NCI-H2107 treated with DMSO at 0.1 percent for 48 hours (cell line): ENCODE results near the gene DALRD3.
"Not testable (repeated sequence)": the region's sequence is repeated elsewhere in the genome, so short reads cannot be mapped to it uniquely, and the experiment has no call there.

ENCODE experiments used
- DNase-seq: peaks from one replicate; lab custom pipeline; 2025; ENCODE audit not compliant: unreplicated experiment; lab: John Stamatoyannopoulos, UW

DALRD3 gene

DNA sequence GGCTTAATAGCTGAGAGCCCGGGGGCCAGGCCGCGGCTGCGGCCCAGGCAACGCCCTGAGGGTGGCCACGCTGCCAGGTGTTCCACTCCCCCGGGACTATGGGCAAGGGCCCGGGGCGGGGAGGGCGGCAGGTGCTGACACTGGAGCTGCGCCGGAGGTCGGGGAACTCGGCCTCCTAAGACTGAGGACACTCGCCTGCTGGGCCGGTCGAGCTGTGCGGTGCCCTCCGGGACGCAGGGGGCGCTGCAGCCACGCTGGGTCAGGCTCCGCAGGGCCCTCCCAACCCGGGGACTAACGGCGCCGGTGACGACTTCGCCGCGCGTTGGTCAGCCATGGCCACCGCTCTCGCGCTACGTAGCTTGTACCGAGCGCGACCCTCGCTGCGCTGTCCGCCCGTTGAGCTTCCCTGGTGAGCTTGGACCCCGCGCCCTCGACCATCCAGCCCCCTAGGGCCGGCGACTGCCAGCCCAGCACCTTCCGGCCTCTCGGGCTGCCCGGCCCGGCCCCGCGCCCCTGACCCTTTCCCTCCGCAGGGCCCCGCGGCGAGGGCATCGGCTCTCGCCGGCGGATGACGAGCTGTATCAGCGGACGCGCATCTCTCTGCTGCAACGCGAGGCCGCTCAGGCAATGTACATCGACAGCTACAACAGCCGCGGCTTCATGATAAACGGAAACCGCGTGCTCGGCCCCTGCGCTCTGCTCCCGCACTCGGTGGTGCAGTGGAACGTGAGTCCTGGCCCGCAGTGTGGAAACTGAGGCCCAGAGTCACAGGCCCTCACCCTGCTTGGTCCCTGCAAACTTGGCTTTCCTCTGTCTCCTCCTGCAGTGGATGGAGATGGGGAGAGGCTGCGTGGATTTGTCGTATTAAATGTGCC is 3.7 kb upstream of the DALRD3 start, which contains the start of gene NDUFAF3:
Gene NDUFAF3, plus strand, starts transcription at position 309 of the 875 bp plus-strand sequence. Its CDS starts 24 bp downstream, at position 333.
- peak; percentile 80 for DNase-seq

DNA sequence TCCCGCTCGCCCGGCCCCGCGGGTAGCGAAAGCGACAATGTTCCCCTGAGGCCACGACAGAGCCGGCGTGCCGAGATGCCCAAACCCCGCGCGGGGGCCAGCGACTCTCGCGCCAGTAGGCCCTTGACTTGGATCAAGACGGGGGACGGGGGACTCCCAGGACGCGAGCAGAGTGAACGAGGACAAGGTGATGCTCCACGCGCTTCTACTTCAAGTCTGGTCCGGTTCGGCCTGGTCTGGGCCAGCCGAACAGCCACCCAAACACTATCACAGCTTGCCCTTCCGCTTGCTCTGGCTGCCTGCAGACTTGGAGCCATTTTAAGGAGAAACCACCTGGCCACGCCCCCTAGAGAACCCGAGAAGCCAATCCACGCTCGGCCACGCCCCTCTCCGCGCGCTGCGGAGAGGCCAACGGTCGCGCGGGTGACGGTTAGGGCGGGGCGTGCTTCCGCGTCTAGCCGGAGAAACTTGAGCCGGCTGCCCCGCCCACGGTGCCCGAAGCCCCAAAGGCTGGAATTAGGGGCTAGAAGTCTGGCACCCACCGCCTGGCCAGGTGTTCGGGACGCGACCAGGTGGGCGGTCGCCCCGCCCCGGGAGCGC is 2.9 kb upstream of the DALRD3 start:
- DNase-seq, result peak; percentile 80

DNA sequence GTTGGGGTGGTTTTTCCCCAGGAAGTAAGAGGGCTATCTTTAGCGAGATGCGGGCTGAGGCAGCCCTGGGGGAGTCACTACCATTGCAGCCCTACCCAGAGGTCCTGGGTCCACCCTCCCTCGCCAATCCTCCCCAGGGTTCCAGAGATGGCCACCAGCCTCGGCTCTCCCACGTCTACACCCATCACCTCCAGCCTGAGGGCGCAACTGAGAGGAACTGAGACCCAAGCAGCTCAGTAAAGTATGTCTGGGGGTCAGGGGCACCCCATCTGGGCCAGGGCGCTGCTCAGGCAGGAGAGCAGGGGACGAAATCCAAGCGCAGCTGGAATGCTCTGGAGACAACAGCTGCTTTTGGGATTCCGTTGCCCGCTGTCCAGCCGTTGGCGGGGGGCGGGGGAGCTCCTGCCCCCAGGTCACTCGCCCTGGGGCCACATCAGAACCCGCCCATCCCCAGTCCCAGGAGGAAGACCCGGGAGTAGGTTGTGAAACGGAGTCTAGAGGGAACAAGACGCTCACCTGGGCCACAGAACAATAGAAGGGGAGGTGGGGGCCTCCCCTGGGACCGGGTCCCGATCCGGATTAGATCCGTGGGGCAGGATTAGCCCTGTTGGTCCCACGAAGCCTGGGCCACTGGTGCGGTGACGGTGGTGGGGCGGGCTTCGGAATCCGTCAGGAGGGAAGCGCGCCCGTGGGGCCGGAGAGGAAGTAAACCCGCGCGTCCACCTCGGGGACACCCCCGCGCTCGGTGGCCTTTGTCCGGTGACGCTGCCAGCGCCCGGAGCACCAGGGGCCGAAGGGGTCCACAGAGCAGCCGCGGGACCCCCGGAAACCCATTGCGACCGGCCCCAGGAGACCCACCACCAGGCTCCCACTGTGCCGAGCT is 2.2 kb upstream of the DALRD3 start:
- no peak for DNase-seq

DNA sequence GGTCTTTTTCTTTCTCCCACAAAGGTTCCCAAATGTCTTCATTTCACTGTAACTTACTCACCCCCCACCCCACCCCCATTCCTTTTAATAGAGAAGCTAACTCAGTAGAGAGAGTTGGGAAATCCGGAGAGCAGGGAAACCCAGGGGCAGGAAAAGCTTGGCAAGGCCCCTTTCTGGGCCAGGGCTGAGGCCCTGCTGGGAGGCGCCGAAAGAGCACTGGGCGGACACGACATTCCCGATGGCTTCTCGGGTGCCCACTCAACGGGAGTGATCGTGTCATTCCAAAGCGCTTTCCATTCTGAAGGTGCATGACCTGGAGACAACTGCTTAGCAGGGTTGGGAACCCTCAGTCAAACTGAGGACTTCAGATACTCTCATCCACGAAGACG is 1.6 kb upstream of the DALRD3 start:
- no peak for DNase-seq

DNA sequence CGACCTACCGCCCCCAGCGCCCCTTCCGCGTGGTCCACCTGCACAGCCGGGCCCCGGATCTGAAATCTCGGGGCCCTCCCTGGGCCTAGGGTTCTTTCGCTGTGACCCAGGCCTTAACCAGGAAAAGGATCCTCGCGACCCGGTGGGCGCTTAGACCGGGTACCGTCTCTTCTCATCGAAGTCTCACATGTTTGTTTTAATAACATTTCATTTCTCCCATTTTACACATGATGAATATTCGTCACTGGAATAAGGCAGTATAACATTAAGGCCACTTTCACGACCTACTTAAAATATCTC is 277 bp upstream of the DALRD3 start:
- DNase-seq, result no peak

DNA sequence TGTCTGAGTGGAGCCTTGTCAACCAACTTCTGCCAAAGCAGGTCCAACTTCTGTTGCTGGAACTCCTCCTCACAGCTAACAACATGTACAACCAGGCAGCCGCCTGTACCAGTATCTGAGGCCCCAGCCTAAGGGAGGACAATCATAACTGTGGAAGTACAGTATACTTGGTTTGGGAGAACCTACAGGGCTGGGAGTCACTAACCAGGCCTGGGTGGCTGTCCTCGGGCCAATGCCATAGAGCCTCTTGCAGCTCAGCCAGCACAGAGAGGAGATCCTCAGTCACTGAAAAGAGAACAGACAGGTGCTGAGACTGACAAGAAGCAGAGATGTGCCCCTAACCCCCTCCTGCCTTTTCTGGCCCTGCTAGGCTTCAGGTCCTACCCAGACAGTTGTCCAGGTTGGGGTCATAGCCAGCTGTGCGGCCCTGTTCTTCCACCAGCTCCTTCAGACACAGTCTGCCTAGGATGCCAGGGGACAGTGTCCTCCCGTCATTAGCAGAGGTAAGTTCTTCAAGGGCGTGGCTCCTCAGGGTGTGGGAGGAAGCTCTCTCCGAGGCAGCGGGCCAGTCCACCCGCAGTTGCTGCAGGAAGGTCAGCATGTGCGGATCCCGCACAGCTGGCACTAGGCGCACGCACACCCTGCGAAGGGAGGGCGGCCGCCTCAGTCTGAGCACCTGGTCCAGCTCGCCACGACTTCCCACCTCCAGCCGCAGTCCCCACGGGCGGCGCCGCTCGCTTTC is 980 bp downstream of the DALRD3 start:
- DNase-seq, result no peak

DNA sequence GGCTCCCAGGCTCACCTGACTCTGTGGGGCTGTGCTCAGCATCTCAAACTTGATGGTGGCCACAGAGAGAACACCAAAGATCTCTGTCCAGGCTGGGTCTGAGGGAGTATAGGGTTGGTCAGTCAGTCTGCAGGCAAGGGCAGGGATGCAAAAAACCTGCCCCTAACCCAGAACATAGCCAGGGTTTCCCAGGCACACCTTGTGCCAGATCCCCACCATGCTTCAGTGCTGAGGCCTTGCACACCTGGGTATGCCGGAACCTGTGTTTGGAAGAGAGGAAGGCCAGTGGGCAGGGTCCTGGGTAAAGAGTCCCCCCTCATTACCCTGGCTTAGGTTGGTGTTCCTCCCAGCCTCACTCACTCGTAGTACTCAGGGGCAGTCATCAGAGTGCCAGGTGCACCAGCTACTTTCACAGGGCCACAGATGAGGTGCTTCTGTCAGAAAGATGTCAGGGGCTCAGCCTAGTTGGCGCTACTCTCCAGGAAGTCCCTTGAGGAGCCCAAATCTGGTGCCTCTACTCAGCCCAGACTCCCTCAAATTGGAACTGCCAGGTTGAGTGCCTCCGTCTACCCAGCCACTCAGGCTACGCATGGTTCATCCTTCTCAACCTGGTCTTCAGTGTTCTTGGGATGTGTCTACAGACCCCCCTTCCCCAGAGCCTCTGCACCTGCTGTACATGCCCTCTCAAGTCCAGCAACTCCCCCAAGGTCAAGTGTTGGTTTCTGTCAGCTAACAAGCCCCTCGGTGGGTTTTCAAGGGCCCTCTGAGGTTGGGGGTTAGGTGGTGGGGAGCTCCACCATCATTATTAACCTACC is 1.8 kb downstream of the DALRD3 start:
- no peak for DNase-seq

DNA sequence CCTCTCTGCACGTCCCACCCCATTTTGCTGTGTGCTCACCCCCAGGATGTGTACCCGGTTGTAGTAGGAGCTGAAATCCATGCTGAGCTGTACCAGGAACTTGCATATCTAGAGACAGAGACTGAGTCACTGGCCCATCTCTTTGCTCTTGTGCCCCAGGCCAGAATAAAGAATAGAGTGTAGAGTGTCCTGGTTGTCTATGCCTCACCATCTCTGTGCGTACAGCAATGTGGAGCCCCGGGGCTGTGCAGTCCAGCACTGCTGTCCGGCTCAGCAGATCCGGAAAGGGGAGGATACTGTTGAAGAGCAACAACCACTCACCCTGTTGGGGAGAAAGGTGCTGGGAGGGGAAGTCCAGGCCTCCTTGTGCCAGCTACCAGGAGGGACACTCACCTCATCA is 2.6 kb downstream of the DALRD3 start:
- DNase-seq, result no peak

DNA sequence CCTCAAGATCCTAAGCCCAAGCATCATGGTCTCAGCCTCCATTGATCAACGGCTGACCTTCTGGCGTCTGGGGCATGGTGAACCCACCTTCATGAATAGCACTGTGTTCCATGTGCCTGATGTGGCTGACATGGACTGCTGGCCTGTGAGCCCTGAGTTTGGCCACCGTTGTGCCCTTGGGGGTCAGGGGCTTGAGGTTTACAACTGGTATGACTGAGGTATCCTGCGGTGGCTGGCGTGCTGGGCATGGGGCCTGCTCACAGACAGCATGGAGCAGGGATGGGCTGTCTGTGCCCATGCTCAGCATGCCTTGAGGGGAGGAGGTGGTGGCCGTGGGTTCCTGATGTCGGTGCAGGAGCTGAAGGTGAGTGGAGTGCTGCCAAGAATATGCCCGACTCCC is 3.3 kb downstream of the DALRD3 start:
- no peak for DNase-seq

DNA sequence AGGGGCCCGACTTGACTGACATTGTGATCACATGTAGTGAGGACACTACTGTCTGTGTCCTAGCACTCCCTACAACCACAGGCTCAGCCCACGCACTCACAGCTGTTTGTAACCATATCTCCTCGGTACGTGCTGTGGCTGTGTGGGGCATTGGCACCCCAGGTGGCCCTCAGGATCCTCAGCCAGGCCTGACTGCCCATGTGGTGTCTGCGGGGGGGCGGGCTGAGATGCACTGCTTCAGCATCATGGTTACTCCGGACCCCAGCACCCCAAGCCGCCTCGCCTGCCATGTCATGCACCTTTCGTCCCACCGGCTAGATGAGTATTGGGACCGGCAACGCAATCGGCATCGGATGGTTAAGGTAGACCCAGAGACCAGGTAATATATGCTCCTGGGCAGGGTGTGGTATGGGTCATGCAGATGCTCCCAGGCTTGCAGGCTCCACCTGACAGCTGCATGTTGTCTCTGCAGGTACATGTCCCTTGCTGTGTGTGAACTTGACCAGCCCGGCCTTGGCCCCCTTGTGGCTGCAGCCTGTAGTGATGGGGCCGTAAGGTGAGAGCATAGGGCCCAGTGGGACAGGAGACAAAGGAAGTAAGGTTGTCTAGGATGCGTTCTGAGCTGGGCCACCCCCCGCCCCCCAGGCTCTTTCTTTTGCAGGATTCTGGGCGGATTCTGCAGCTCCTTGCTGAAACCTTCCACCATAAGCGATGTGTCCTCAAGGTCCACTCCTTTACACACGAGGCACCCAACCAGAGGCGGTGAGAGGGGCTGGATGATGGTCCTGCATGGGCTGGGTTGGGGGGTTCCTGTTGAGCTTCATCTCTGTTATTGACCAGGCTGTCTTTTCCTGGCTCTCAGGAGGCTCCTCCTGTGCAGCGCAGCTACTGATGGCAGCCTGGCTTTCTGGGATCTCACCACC is 4.4 kb downstream of the DALRD3 start:
- no peak for DNase-seq

DNA sequence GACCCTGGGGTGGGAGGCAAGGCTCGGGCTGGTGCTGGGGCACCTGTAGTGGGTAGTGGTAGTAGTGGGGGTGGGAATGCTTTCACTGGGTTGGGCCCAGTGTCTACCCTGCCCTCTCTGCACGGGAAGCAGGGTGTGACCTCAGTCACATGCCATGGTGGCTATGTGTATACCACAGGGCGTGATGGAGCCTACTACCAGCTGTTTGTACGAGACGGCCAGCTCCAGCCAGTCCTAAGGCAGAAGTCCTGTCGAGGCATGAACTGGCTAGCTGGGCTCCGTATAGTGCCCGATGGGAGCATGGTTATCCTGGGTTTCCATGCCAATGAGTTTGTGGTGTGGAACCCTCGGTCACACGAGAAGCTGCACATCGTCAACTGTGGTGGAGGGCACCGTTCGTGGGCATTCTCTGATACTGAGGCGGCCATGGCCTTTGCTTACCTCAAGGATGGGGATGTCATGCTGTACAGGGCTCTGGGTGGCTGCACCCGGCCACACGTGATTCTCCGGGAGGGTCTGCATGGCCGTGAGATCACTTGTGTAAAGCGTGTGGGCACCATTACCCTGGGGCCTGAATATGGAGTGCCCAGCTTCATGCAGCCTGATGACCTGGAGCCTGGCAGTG is 5.2 kb downstream of the DALRD3 start:
- DNase-seq, result no peak

DNA sequence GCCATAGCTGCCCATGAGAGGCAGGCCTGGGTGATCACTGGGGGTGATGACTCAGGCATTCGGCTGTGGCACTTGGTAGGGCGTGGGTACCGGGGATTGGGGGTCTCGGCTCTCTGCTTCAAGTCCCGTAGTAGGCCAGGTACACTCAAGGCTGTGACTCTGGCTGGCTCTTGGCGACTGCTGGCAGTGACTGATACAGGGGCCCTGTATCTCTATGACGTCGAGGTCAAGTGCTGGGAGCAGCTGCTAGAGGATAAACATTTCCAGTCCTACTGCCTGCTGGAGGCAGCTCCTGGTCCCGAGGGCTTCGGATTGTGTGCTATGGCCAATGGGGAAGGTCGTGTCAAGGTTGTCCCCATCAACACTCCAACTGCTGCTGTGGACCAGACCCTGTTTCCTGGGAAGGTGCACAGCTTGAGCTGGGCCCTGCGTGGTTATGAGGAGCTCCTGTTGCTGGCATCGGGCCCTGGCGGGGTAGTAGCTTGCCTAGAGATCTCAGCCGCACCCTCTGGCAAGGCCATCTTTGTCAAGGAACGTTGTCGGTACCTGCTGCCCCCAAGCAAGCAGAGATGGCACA is 5.9 kb downstream of the DALRD3 start:
- DNase-seq, result no peak

DNA sequence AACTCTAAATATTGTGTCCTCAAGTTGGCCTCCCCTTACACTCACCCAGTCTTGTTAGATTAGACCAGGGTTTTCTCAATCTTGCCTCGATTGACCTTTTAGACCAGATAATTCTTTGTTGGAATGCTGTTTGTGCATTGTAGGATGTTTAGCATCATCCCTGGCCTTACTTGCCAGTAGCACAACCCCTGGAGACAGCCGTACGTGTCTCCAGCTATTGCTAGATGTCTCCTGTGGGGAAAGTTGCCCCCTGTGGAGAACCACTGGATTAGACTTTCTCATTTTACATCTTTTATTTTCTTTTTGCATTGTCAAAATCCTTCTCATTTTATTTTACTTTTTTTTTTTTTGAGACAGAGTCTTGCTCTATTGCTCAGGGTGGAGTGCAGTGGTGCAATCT is 9.0 kb downstream of the DALRD3 start:
- no peak for DNase-seq

DNA sequence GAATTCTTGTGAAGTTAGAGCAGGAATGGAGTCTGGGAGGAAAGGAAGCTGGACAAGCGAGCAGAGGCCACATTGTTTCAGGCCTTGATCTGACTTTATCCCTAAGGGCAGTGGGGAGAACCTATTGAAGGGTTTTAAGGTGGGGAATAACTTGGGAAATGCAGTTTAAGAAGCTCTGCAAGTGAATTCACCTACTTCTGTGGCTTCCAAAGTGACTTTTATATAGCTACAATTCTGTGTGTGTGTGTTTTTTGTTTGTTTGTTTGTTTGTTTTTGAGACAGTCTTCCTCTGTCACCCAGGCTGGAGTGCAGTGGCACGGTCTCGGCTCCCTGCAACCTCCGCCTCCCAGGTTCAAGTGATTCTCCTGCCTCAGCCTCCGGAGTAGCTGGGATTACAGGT is 9.8 kb downstream of the DALRD3 start:
- DNase-seq, result not testable (repeated sequence)

DNA sequence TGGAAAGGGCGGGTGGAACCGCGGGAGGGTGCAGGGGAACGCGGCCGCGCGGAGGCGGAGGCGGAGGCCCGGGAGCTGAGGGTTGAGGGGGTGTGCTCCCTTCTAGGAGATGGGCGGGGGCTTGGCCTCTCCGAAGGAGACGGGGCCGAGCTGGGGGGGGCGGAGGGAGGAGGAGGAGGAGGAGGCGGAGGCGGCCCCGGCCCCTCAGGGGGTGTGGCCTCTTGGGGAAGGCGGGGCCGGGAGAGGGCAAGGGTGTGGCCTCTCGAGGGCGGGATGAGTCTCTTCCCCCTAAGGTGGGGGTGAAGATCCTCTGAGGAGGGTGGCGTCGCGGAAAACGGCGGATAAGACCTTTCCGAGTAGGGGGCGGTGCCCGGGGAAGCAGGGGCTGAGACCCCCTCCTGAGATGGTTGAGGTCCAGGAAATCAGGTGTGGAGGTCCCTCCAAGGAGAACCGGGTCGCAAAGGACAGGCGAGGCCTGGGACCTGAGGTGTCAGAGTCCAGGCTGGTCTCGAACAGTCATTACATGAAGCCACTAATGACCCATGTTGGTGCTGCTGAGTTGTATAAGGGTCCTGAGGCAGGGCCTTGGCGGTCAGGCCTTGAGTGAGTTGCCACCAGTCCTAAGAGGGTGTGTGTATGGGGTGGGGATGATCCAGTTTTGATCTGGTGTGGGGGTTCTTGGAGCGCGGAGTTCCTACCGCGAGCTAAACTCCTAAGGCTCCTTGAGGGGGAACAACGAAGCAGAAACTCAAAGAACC is 10.4 kb downstream of the DALRD3 start:
- DNase-seq, result no peak

DNA sequence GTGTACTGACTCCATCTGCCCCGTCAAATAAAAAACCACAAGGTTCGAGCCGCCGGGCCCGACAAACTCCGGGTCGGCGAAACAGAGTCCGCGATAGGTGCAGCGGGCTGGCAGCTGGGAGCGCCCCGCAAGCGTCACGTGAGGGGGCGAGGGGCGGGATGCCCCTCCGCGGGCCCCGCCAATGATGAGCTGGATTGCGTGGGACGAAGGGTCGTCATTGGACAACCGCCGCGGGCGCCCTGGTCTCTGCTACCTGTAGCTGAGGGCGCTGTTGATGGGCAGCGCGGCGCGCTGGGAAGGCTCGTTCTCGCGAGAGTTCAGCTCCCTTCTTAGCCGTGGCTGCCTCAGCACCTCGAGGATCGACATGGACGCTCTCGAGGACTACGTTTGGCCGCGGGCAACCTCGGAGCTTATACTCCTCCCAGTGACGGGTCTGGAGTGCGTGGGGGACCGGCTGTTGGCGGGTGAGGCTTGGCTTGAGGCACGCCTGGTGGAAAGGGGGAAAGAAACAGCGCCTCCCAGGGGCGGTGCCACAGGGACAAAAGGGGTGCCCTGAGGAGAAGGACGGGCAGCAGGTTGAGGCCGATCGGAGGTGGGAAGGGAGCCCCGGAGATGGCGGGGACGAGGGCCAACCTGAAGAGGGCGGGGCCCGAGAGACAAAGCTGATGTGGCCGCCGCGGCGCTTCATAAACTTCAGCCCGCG is 11.2 kb downstream of the DALRD3 start, which contains the start of gene WDR6:
Gene WDR6, plus strand, starts transcription at position 324 of the 703 bp plus-strand sequence. Its CDS starts 41 bp downstream, at position 365.
- DNase-seq, result peak; percentile 68
